ENCODE data around the gene ZBTB5.

ZBTB5 gene

GRCh38 chr9:37444890-37445289 lies 20.4 kb downstream of the ZBTB5 start:
- no peak overlapping the region for H3K4me3 ChIP-seq (ENCODE audit: low read depth, low read length)
- in situ Hi-C loops (cut with HindIII; ENCODE audit: low sequenced_read_pairs): no loop called here
- TF ChIP-seq CTCF (IDR thresholded peaks at IDR 0.05; ENCODE audit: low read depth, low read length): no peak
- DNase-seq (ENCODE audit: low read depth, low spot score): no peak

GRCh38 chr9:37443566-37443965 lies 21.7 kb downstream of the ZBTB5 start:
- in situ Hi-C loops (cut with HindIII; ENCODE audit: low sequenced_read_pairs): no loop called here
- no peak for DNase-seq (ENCODE audit: low read depth, low spot score)
- TF ChIP-seq CTCF (IDR thresholded peaks at IDR 0.05; ENCODE audit: low read depth, low read length): no peak
- H3K4me3 ChIP-seq (ENCODE audit: low read depth, low read length): no peak overlapping the region

- no peak overlapping the region for H3K4me3 ChIP-seq (ENCODE audit: low read depth, low read length)
- no peak for DNase-seq (ENCODE audit: low read depth, low spot score)
- in situ Hi-C loops (cut with HindIII; ENCODE audit: low sequenced_read_pairs): no loop called here
- TF ChIP-seq CTCF (IDR thresholded peaks at IDR 0.05; ENCODE audit: low read depth, low read length): no peak
These were observed 22.7 kb downstream of the ZBTB5 start for GRCh38 chr9:37442556-37442955.

GRCh38 chr9:37441776-37442370 lies 23.4 kb downstream of the ZBTB5 start:
- in situ Hi-C loops (cut with HindIII; ENCODE audit: low sequenced_read_pairs): no loop called here
- H3K4me3 ChIP-seq (ENCODE audit: low read depth, low read length): no peak overlapping the region
- no peak for TF ChIP-seq CTCF (IDR thresholded peaks at IDR 0.05; ENCODE audit: low read depth, low read length)
- no peak for DNase-seq (ENCODE audit: low read depth, low spot score)

GRCh38 chr9:37438359-37438758 lies 26.9 kb downstream of the ZBTB5 start:
- in situ Hi-C loops (cut with HindIII; ENCODE audit: low sequenced_read_pairs): no loop called here
- TF ChIP-seq CTCF (IDR thresholded peaks at IDR 0.05; ENCODE audit: low read depth, low read length): no peak
- no peak for DNase-seq (ENCODE audit: low read depth, low spot score)
- H3K4me3 ChIP-seq (ENCODE audit: low read depth, low read length): no peak overlapping the region

GRCh38 chr9:37437621-37438020 lies 27.6 kb downstream of the ZBTB5 start:
- H3K4me3 ChIP-seq (ENCODE audit: low read depth, low read length): no peak overlapping the region
- in situ Hi-C loops (cut with HindIII; ENCODE audit: low sequenced_read_pairs): no loop called here
- no peak for DNase-seq (ENCODE audit: low read depth, low spot score)
- TF ChIP-seq CTCF (IDR thresholded peaks at IDR 0.05; ENCODE audit: low read depth, low read length): no peak

- no peak for DNase-seq (ENCODE audit: low read depth, low spot score)
- TF ChIP-seq CTCF (IDR thresholded peaks at IDR 0.05; ENCODE audit: low read depth, low read length): no peak
- in situ Hi-C loops (cut with HindIII; ENCODE audit: low sequenced_read_pairs): no loop called here
- no peak overlapping the region for H3K4me3 ChIP-seq (ENCODE audit: low read depth, low read length)
These were observed 28.2 kb downstream of the ZBTB5 start for GRCh38 chr9:37437010-37437409.
